Skin of body (tissue), 3 donors: ENCODE data around the gene CORO1C. TPM values are rescaled to one million over a fixed set of nuclear protein-coding genes. Genes with fewer than 3 reads are reported as not detected.

Source experiments
- DNase-seq: peaks from one replicate; lab custom pipeline; 2025; lab: John Stamatoyannopoulos, UW
- small RNA-seq: library from RNA; depleted of rRNA; stranded (forward); fragments of <200 nt; gene quantifications from one replicate; pipeline ENCODE3, GENCODE V24; 2014; ENCODE audit warnings: low replicate concordance
- total RNA-seq: library from RNA; depleted of rRNA; stranded (reverse); fragments of >200 nt; gene quantifications from one replicate; pipeline ENCODE4 v1.2.3, GENCODE V29; 2014

CORO1C gene
- total RNA-seq, 1 donor from 2014 or later, result 141 TPM

- DNase-seq, result no peak
These were observed 128.2 kb downstream of the CORO1C start for GRCh38 chr12:108602976-108603704.

- DNase-seq, result no peak
These were observed 129.1 kb downstream of the CORO1C start for GRCh38 chr12:108602209-108602705.

- no peak for DNase-seq
These were observed 130.7 kb downstream of the CORO1C start for GRCh38 chr12:108600702-108601007.

- DNase-seq, result no peak
These were observed 131.2 kb downstream of the CORO1C start for GRCh38 chr12:108599948-108600701.

- DNase-seq, result no peak
These were observed 131.8 kb downstream of the CORO1C start for GRCh38 chr12:108599541-108599940.

GRCh38 chr12:108598553-108599250 lies 132.6 kb downstream of the CORO1C start:
- no peak for DNase-seq

- peak; percentile 70 for DNase-seq
These were observed 133.5 kb downstream of the CORO1C start, which contains the start of gene TMEM119 for GRCh38 chr12:108597559-108598471. TMEM119 (minus strand) TSS chr12:108598084; CDS start chr12:108592383, 5,701 bp downstream.

GRCh38 chr12:108596854-108597558 lies 134.3 kb downstream of the CORO1C start:
- DNase-seq, result no peak

- DNase-seq, result no peak
These were observed 135.3 kb downstream of the CORO1C start for GRCh38 chr12:108595711-108596647.

Small RNA genes within 50 kb of the gene (small RNA-seq; reads per million reads assigned to genes)
- not detected for gene AC087893.2
- not detected for gene RF00019
- not detected for gene RF00561
- not detected for gene RNU7-169P

Other genes starting within 250 kb of the CORO1C start
- 2.2 TPM for gene FICD, start 216.2 kb downstream of the CORO1C start, total RNA-seq
- gene SART3, start 170.3 kb downstream of the CORO1C start, total RNA-seq, result 88.6 TPM
- gene ISCU, start 168.9 kb downstream of the CORO1C start, total RNA-seq, result 74.7 TPM
- gene TMEM119, start 133.4 kb downstream of the CORO1C start, total RNA-seq, result 61.1 TPM
- 4.2 TPM for gene SELPLG, start 97.6 kb downstream of the CORO1C start, total RNA-seq
- gene SSH1, start 126.1 kb upstream of the CORO1C start, total RNA-seq, result 14.5 TPM
- gene DAO, start 148.6 kb upstream of the CORO1C start, total RNA-seq, result not detected